CD4-positive, alpha-beta T cell (primary cell): Measurements from ENCODE around the gene SLC25A1. TPM values are rescaled to one million over a fixed set of nuclear protein-coding genes. Genes with fewer than 3 reads are reported as not detected.

Experiments
- ATAC-seq: fragments of 200-7000 bp; cut with Tn5 transposase; one replicate; pipeline ENCODE4 v1.10.0; 2022; ENCODE audit warnings: mild to moderate bottlenecking; ENCODE audit not compliant: poor library complexity
- CTCF ChIA-PET: fragments of 350-600 bp; sonication (Branson Sonifier 250); formaldehyde crosslinking; loops from one replicate; lab custom pipeline; 2021; ENCODE audit warnings: antibody characterized with exemption, inconsistent platforms; lab: Charles Lee
- POLR2A ChIA-PET: fragments of 350-600 bp; sonication (Branson Sonifier 250); formaldehyde crosslinking; loops from one replicate; lab custom pipeline; 2021; ENCODE audit warnings: antibody characterized with exemption, inconsistent platforms; lab: Charles Lee
- DNase-seq, 14 experiments: peaks; one replicate each; pipeline ENCODE4 v3.0.0-alpha.2; 2013 to 2020; ENCODE audit warnings: mixed read lengths in 2 of 14
- H3K27ac ChIP-seq, 2 donors: one replicate each; pipeline versions ENCODE4 v1.5.1 to v1.7.0; 2013; ENCODE audit warnings: low read length in 2 of 2, low read depth in 1 of 2, mild to moderate bottlenecking in 1 of 2
- H3K27me3 ChIP-seq, 2 experiments: 1 replicate in 1 of 2; 2 replicates in 1 of 2; pipeline versions ENCODE4 v1.6.1 to v1.7.0; 2013; ENCODE audit warnings: low read length in 2 of 2, control low read depth in 1 of 2, mild to moderate bottlenecking in 1 of 2, moderate library complexity in 1 of 2; ENCODE audit not compliant: insufficient read depth in 2 of 2, control insufficient read depth in 1 of 2
- H3K36me3 ChIP-seq: one replicate; pipeline ENCODE4 v1.6.1; 2013; ENCODE audit warnings: low read length, control low read depth; ENCODE audit not compliant: insufficient read depth
- H3K4me1 ChIP-seq: one replicate; pipeline ENCODE4 v1.6.1; 2013; ENCODE audit warnings: low read length, control low read depth; ENCODE audit not compliant: insufficient read depth
- H3K4me3 ChIP-seq: one replicate; pipeline ENCODE4 v1.5.1; 2013; ENCODE audit warnings: mild to moderate bottlenecking, low read length, moderate library complexity
- H3K9me3 ChIP-seq, 2 experiments: 1 replicate in 1 of 2; 2 replicates in 1 of 2; pipeline versions ENCODE4 v1.6.1 to v1.7.0; 2013; ENCODE audit warnings: low read length in 2 of 2, mild to moderate bottlenecking in 2 of 2, control low read depth in 1 of 2, moderate library complexity in 1 of 2; ENCODE audit not compliant: control insufficient read depth in 1 of 2, insufficient read depth in 1 of 2
- H3K27ac Mint-ChIP-seq: one replicate; pipeline ENCODE4 v1.8.0; 2020; ENCODE audit warnings: mixed read lengths
- H3K27me3 Mint-ChIP-seq: one replicate; pipeline ENCODE4 v1.8.0; 2021; ENCODE audit warnings: mixed read lengths
- H3K36me3 Mint-ChIP-seq: one replicate; pipeline ENCODE4 v1.8.0; 2021; ENCODE audit warnings: low read depth, mixed read lengths
- H3K4me1 Mint-ChIP-seq: one replicate; pipeline ENCODE4 v1.8.0; 2021; ENCODE audit warnings: low read depth, mixed read lengths
- H3K4me3 Mint-ChIP-seq: one replicate; pipeline ENCODE4 v1.8.0; 2020; ENCODE audit warnings: mild to moderate bottlenecking, mixed read lengths
- H3K9me3 Mint-ChIP-seq: one replicate; pipeline ENCODE4 v1.8.0; 2020; ENCODE audit warnings: mixed read lengths
- CTCF ChIP-seq: fragments of 200-600 bp; IDR thresholded peaks from one replicate; pipeline ENCODE4 v1.8.0; 2022; ENCODE audit warnings: antibody characterized with exemption, mild to moderate bottlenecking
- intact Hi-C, 2 experiments: fragments of 100-400 bp; cut with DNase I in 1 of 2; cut with micrococcal nuclease in 1 of 2; formaldehyde crosslinking; loops; one replicate each; pipeline versions ENCODE4 v1.15.1 to v1.9.0; 2023 to 2025; cut with DNase I, micrococcal nuclease
- total RNA-seq, 174 experiments: library from RNA in 2 of 174; stranded (reverse) in 2 of 174; gene quantifications; one replicate each; pipeline ENCODE4 v1.2.3 and lab custom pipeline; 2021 to 2026

The SLC25A1 gene
- total RNA-seq, 2 experiments from 2014 or later, result 17.6 to 18.0 TPM

GRCh38 chr22:19215360-19215759 lies 36.8 kb upstream of the SLC25A1 start:
- Mint-ChIP-seq H3K9me3 (no peaks in the 10 kb centered on the region), H3K27ac (no peak overlapping the region), H3K27me3 (peaks cover 8% of the 10 kb centered on the region), H3K36me3 (no peaks in the 10 kb centered on the region), H3K4me1 (peaks cover 5% of the 10 kb centered on the region), H3K4me3 (no peak overlapping the region)
- H3K27me3 ChIP-seq, result peaks cover 0 to 4% of the 10 kb centered on the region in 2 experiments
- ATAC-seq, result no peak
- no peak overlapping the region for H3K4me3 ChIP-seq
- peaks cover 8% of the 10 kb centered on the region for H3K4me1 ChIP-seq
- no peak for TF ChIP-seq CTCF
- no peaks in the 10 kb centered on the region for H3K36me3 ChIP-seq
- ChIA-PET POLR2A (no interaction called here), CTCF (no interaction called here)
- H3K27ac ChIP-seq, result no peak overlapping the region
- H3K9me3 ChIP-seq, result no peaks in the 10 kb centered on the region
- intact Hi-C loops, result no loop called here
- DNase-seq, result no peak

GRCh38 chr22:19214078-19214473 lies 35.5 kb upstream of the SLC25A1 start:
- H3K27me3 Mint-ChIP-seq, result peaks cover 20% of the 10 kb centered on the region
- Histone ChIP-seq H3K9me3 (no peaks in the 10 kb centered on the region), H3K4me1 (peaks cover 8% of the 10 kb centered on the region), H3K27ac (no peak overlapping the region), H3K36me3 (no peaks in the 10 kb centered on the region), H3K27me3 (peaks cover 0 to 10% of the 10 kb centered on the region in 2 experiments), H3K4me3 (no peak overlapping the region)
- no peak overlapping the region for H3K27ac Mint-ChIP-seq
- no peaks in the 10 kb centered on the region for H3K36me3 Mint-ChIP-seq
- ChIA-PET POLR2A (no interaction called here), CTCF (no interaction called here)
- no peak for TF ChIP-seq CTCF
- H3K4me1 Mint-ChIP-seq, result peaks cover 5% of the 10 kb centered on the region
- no peak overlapping the region for H3K4me3 Mint-ChIP-seq
- H3K9me3 Mint-ChIP-seq, result no peaks in the 10 kb centered on the region
- ATAC-seq, result no peak
- DNase-seq, result no peak
- intact Hi-C loops, result no loop called here

- Mint-ChIP-seq H3K36me3 (no peaks in the 10 kb centered on the region), H3K27ac (no peak overlapping the region), H3K4me3 (no peak overlapping the region), H3K9me3 (no peaks in the 10 kb centered on the region), H3K4me1 (peaks cover 5% of the 10 kb centered on the region), H3K27me3 (peaks cover 25% of the 10 kb centered on the region)
- Histone ChIP-seq H3K4me1 (peaks cover 8% of the 10 kb centered on the region), H3K27ac (no peak overlapping the region), H3K27me3 (peaks cover 0 to 10% of the 10 kb centered on the region in 2 experiments), H3K4me3 (no peak overlapping the region), H3K36me3 (no peaks in the 10 kb centered on the region), H3K9me3 (no peaks in the 10 kb centered on the region)
- DNase-seq, result no peak
- ChIA-PET POLR2A (no interaction called here), CTCF (no interaction called here)
- intact Hi-C loops, result no loop called here
- ATAC-seq, result no peak
- no peak for TF ChIP-seq CTCF
These were observed 35.0 kb upstream of the SLC25A1 start for GRCh38 chr22:19213442-19214077.
